Activated T-helper 2 cell treated with anti-CD3 and anti-CD28 coated beads, Interferon-gamma antibody, Interleukin-2, Interleukin-4, amounts not matched to agents 10 μg/mL and 5 μg/mL and 100 μg/mL, durations not matched to agents 14 hours and 24 hours and 36 hours (primary cell): ENCODE results near the gene PIGM. TPM values are rescaled to one million over a fixed set of nuclear protein-coding genes. Genes with fewer than 3 reads are reported as not detected.

Experiments
- total RNA-seq: library from RNA; stranded (reverse); gene quantifications from 2 replicates; pipeline ENCODE4 v1.2.3, GENCODE V29; 2022

Gene PIGM
- total RNA-seq, 1 donor from 2014 or later = 7.1 TPM

Other genes with a start within 250 kb of the PIGM start
- gene FCRL6, start 229.6 kb downstream of the PIGM start, total RNA-seq = not detected in 2 replicates
- gene SLAMF8, start 205.1 kb downstream of the PIGM start, total RNA-seq = 0.34 and 0.71 TPM in 2 replicates
- not detected in 2 replicates for gene VSIG8, start 169.3 kb downstream of the PIGM start, total RNA-seq
- 1.5 and 2.3 TPM in 2 replicates for gene CFAP45, start 131.8 kb downstream of the PIGM start, total RNA-seq
- 558 and 578 TPM in 2 replicates for gene TAGLN2, start 106.5 kb downstream of the PIGM start, total RNA-seq
- gene IGSF9, start 86.4 kb downstream of the PIGM start, total RNA-seq = not detected in 2 replicates
- gene SLAMF9, start 77.8 kb downstream of the PIGM start, total RNA-seq = not detected in 2 replicates
- gene KCNJ10, start 38.2 kb upstream of the PIGM start, total RNA-seq = 0.11 TPM in 1 of 2 replicates, not detected in the other
- gene KCNJ9, start 49.5 kb upstream of the PIGM start, total RNA-seq = not detected in 2 replicates
- gene IGSF8, start 66.6 kb upstream of the PIGM start, total RNA-seq = 34.1 and 35.0 TPM in 2 replicates
- gene ATP1A2, start 83.8 kb upstream of the PIGM start, total RNA-seq = not detected in 2 replicates
- gene ATP1A4, start 119.6 kb upstream of the PIGM start, total RNA-seq = 0.41 and 0.55 TPM in 2 replicates
- 0.30 and 0.37 TPM in 2 replicates for gene CASQ1, start 158.6 kb upstream of the PIGM start, total RNA-seq
- gene PEA15, start 173.4 kb upstream of the PIGM start, total RNA-seq = 61.0 and 61.7 TPM in 2 replicates
- 132 and 143 TPM in 2 replicates for gene DCAF8, start 230.6 kb upstream of the PIGM start, total RNA-seq